Measurements from ENCODE around the gene LANCL2. TPM values are rescaled to one million over a fixed set of nuclear protein-coding genes. Genes with fewer than 3 reads are reported as not detected.
"Not testable (repeated sequence)": the region's sequence is repeated elsewhere in the genome, so short reads cannot be mapped to it uniquely, and the experiment has no call there.

LANCL2 gene
- total RNA-seq, 4 donors from 2014 or later, result 16.9 to 59.3 (median 34.5) TPM

DNA sequence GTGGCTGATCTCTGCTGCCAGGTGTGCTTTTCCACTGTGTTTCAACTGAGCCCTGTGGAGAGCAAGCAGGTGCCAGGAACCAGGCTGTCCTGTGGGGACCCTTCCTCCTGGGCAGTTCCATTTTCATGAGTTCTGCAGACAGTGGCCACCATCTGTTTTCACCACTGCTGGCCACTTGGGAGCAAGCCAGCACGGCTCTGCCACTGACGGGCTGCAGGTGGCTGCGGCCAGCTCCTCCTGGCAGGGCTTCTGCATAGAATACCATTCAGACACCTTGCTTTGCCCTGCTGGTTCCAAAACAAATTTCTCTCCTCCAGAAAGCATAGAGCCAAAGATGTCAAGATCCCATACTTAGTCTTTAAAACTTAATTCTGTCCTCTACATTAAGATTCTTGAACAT lies 48.3 kb downstream of the LANCL2 start:
- DNase-seq, result no peak
- Histone ChIP-seq H3K4me1 (peaks cover 0 to 2% (median 0%) of the 10 kb centered on the region in 4 donors), H3K36me3 (peaks cover 0 to 9% (median 0%) of the 10 kb centered on the region in 3 donors), H3K27ac (no peak overlapping the region), H3K27me3 (no peaks in the 10 kb centered on the region), H3K9me3 (no peaks in the 10 kb centered on the region), H3K4me3 (no peak overlapping the region)
- TF ChIP-seq, protein P1, sequence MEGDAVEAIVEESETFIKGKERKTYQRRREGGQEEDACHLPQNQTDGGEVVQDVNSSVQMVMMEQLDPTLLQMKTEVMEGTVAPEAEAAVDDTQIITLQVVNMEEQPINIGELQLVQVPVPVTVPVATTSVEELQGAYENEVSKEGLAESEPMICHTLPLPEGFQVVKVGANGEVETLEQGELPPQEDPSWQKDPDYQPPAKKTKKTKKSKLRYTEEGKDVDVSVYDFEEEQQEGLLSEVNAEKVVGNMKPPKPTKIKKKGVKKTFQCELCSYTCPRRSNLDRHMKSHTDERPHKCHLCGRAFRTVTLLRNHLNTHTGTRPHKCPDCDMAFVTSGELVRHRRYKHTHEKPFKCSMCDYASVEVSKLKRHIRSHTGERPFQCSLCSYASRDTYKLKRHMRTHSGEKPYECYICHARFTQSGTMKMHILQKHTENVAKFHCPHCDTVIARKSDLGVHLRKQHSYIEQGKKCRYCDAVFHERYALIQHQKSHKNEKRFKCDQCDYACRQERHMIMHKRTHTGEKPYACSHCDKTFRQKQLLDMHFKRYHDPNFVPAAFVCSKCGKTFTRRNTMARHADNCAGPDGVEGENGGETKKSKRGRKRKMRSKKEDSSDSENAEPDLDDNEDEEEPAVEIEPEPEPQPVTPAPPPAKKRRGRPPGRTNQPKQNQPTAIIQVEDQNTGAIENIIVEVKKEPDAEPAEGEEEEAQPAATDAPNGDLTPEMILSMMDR (IDR thresholded peaks at IDR 0.05), result no peak
- no peak for TF ChIP-seq POLR2A (IDR thresholded peaks at IDR 0.05)

DNA sequence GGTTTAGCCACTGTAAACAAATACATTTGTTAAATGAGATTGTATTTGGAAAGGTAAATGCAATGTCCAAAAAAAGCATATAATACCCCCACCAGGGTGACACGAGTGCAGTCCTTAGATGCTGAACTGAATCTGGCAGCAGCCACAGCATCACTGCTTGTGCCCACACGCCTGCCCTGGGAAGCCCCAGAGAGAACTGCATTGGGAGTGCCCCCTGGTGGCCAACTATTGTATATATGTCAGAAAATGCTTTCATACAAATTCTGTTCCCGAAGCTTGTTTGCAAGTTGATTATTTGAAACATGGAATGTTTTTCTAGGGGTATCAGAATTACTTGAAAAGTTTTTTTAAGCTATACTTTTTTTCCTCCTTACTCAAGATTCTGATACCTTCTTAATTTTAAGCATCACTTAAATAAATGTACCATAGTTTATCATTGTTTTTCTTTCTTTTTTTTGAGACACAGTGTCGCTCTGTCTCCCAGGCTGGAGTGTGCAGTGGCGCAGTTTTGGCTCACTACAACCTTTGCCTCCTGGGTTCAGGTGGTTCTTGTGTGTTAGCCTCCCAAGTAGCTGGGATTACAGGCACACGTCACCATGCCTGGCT lies 50.1 kb downstream of the LANCL2 start:
- Histone ChIP-seq H3K27ac (no peak overlapping the region), H3K9me3 (no peaks in the 10 kb centered on the region), H3K4me1 (no peaks in the 10 kb centered on the region), H3K4me3 (no peak overlapping the region), H3K27me3 (no peaks in the 10 kb centered on the region), H3K36me3 (peaks cover 0 to 9% (median 0%) of the 10 kb centered on the region in 3 donors)
- DNase-seq, result peak; percentile 78 to 91 (median 80)
- no peak for TF ChIP-seq POLR2A (IDR thresholded peaks at IDR 0.05)
- TF ChIP-seq, protein P1 (IDR thresholded peaks at IDR 0.05), result peak; percentile 65 to 84 (median 79)

GRCh38 chr7:55417456-55417855 lies 52.3 kb downstream of the LANCL2 start:
- not testable (repeated sequence) for H3K27me3 ChIP-seq, H3K4me1 ChIP-seq, H3K27ac ChIP-seq, DNase-seq, H3K36me3 ChIP-seq, H3K4me3 ChIP-seq, H3K9me3 ChIP-seq

- Histone ChIP-seq H3K27ac (no peak overlapping the region), H3K9me3 (no peaks in the 10 kb centered on the region), H3K36me3 (peaks cover 0 to 5% (median 0%) of the 10 kb centered on the region in 3 donors), H3K4me1 (no peaks in the 10 kb centered on the region), H3K4me3 (no peak overlapping the region), H3K27me3 (no peaks in the 10 kb centered on the region)
- no peak for DNase-seq
- TF ChIP-seq POLR2A (IDR thresholded peaks at IDR 0.05), result no peak
- TF ChIP-seq, protein P1 (IDR thresholded peaks at IDR 0.05), result no peak
Measured at GRCh38 chr7:55420530-55420929, 55.4 kb downstream of the LANCL2 start.

DNA sequence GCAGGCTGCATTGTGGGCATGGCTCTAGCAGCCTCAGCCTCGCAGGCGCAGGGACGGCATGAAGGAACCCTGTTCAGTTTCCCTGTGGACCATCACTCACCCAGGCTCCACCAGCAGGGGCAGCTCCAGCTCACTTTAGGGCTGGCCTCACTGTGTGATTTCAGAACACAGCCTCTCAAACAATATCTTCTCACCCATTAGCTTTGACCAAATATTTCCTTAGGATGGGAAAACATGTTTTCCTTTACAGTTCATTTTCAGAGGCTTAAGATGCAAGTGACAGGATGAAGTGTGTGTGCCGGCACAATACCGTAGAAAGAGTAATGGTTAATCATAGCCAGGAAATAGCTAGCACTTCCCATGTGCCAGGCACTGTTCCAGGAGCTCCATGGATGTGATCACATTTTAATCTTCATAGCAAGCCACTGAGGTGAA lies 58.2 kb downstream of the LANCL2 start:
- no peak overlapping the region for H3K27ac ChIP-seq
- TF ChIP-seq POLR2A (IDR thresholded peaks at IDR 0.05), result no peak
- TF ChIP-seq, protein P1 (IDR thresholded peaks at IDR 0.05), result no peak
- H3K4me1 ChIP-seq, result no peaks in the 10 kb centered on the region
- H3K27me3 ChIP-seq, result no peaks in the 10 kb centered on the region
- no peak for DNase-seq
- no peak overlapping the region for H3K4me3 ChIP-seq
- H3K9me3 ChIP-seq, result no peaks in the 10 kb centered on the region
- peaks cover 0 to 17% (median 0%) of the 10 kb centered on the region in 3 donors for H3K36me3 ChIP-seq

GRCh38 chr7:55423891-55424290 lies 58.8 kb downstream of the LANCL2 start:
- Histone ChIP-seq H3K4me1 (no peaks in the 10 kb centered on the region), H3K27ac (no peak overlapping the region), H3K27me3 (no peaks in the 10 kb centered on the region), H3K9me3 (no peaks in the 10 kb centered on the region), H3K4me3 (no peak overlapping the region), H3K36me3 (peaks cover 0 to 17% (median 0%) of the 10 kb centered on the region in 3 donors)
- no peak for TF ChIP-seq POLR2A (IDR thresholded peaks at IDR 0.05)
- TF ChIP-seq, protein P1 (IDR thresholded peaks at IDR 0.05), result no peak
- no peak for DNase-seq
